H1 (cell line): Measurements from ENCODE around the gene ARSB. TPM values are rescaled to one million over a fixed set of nuclear protein-coding genes. Genes with fewer than 3 reads are reported as not detected.

ENCODE experiments used
- CBX5 ChIP-seq: fragments of 300-800, 300-1000 bp; sonication (generic); IDR thresholded peaks from 2 replicates; pipeline ENCODE4 v1.7.1; 2016; ENCODE audit warnings: antibody characterized with exemption, low read length, low read depth
- polyA plus RNA-seq, 7 experiments: library from polyadenylated mRNA; depleted of rRNA in 3 of 7; stranded (reverse) in 5 of 7; unstranded in 2 of 7; fragments of >200 nt in 5 of 7; fragments of 200-250 nt in 2 of 7; gene quantifications; 1 replicate in 5 of 7; 2 replicates in 1 of 7; 4 replicates in 1 of 7; pipeline versions ENCODE4 v1.2.1 to v1.2.3, GENCODE V29; 2011 to 2013; ENCODE audit warnings: missing spikeins in 2 of 7, mixed read lengths in 2 of 7
- total RNA-seq: library from RNA; stranded (reverse); fragmentation: NEBNext Ultra II Directional; extraction: Animal tissue kit (Norgen Biotek cat#: 25700); gene quantifications from 2 replicates; pipeline ENCODE4 v1.2.1, GENCODE V29; 2021

Gene ARSB
- total and polyA plus RNA-seq, 2 of the 8 experiments (the other 6 are each of a cell fraction or from before 2014, with no cell fraction given) = 6.4 to 13.9 TPM

DNA sequence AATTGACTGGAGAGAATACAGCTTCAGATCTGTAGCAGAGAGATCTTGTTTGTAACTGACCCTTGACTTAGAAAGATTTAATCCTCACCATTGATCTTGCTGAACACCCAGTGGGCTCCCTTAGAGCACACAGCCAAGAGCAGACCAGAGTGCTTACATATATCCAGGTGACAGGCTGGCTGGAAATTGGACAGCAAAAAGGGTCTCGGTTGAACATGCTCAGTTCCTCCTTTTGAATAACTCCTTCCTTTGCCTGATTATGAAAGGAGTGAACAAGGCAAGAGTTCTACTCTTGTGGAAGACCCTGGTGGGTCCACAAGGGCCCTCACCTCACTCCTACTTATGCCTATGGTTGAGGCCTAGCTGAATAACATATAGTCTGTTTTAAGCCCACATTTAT, 202.4 kb downstream of the ARSB start (continued):
- TF ChIP-seq CBX5 = no peak
